KOPT-K1 (cell line): ENCODE measurements around the gene KRTAP4-5.
"Not testable (repeated sequence)": the region's sequence is repeated elsewhere in the genome, so short reads cannot be mapped to it uniquely, and the experiment has no call there.

Experiments
- H3K27ac ChIP-seq: fragments of 200-600 bp; sonication (generic); 2 replicates; pipeline ENCODE4 v1.5.1; 2016; ENCODE audit warnings: antibody characterized with exemption, mild to moderate bottlenecking, low read depth, low read length; ENCODE audit not compliant: poor library complexity, severe bottlenecking
- H3K36me3 ChIP-seq: fragments of 200-600 bp; sonication (generic); 2 replicates; pipeline ENCODE4 v1.5.1; 2017; ENCODE audit warnings: antibody characterized with exemption, mild to moderate bottlenecking, low read length, moderate library complexity; ENCODE audit not compliant: insufficient read depth
- H3K9me3 ChIP-seq: fragments of 200-600 bp; sonication (generic); 2 replicates; pipeline ENCODE4 v1.5.1; 2017; ENCODE audit warnings: antibody characterized with exemption, low read length, mild to moderate bottlenecking; ENCODE audit not compliant: insufficient read depth, poor library complexity, severe bottlenecking

The KRTAP4-5 gene

GRCh38 chr17:41126412-41126811, 23.2 kb downstream of the KRTAP4-5 start:
- H3K36me3 ChIP-seq: no peaks in the 10 kb centered on the region
- H3K9me3 ChIP-seq: no peaks in the 10 kb centered on the region

DNA sequence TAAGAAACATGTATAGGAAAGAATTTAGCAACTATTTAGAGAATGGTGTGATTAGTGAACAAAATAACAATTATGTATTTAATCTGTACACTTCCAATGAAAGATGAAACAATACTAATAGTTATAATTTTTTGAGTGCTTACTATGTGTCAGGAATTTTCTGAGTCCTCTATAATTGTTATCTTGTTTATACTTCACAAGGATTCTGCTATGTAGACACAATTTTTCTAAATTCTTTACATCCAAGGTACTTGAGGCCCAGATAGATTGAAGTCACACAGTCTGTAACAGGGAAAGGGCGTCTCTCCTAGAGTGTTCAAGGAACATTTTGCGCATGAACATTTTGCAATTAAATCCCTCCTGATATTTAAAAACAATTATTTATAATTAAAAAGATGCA, 24.6 kb downstream of the KRTAP4-5 start:
- no peaks in the 10 kb centered on the region for H3K9me3 ChIP-seq
- no peaks in the 10 kb centered on the region for H3K36me3 ChIP-seq
- no peak overlapping the region for H3K27ac ChIP-seq

More at GRCh38 chr17:41126412-41126811, 23.2 kb downstream of the KRTAP4-5 start:
- no peak overlapping the region for H3K27ac ChIP-seq

DNA sequence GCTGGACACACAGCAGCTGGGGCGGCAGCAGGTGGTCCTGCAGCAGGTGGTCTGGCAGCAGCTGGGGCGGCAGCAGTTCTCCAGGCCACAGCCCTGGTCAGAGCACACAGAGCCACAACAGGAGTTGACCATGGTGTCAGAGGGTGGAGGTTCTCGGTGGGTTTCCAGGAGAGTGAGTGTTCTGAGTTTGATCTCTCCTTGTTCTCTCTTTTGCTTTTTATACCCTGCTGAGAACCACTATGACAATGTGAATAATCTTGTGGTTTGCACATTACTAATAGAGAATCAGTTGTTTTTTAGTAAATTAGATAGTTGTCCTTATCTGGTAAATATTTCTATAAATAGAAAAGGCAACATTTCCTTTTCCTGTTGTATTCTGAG, 25.6 kb downstream of the KRTAP4-5 start, which contains the start of gene KRTAP4-12:
KRTAP4-12 (minus strand) TSS at position 192 of the 381 bp plus-strand sequence; CDS start at position 132, 60 bp downstream.
- H3K36me3 ChIP-seq, H3K27ac ChIP-seq, H3K9me3 ChIP-seq: not testable (repeated sequence)

DNA sequence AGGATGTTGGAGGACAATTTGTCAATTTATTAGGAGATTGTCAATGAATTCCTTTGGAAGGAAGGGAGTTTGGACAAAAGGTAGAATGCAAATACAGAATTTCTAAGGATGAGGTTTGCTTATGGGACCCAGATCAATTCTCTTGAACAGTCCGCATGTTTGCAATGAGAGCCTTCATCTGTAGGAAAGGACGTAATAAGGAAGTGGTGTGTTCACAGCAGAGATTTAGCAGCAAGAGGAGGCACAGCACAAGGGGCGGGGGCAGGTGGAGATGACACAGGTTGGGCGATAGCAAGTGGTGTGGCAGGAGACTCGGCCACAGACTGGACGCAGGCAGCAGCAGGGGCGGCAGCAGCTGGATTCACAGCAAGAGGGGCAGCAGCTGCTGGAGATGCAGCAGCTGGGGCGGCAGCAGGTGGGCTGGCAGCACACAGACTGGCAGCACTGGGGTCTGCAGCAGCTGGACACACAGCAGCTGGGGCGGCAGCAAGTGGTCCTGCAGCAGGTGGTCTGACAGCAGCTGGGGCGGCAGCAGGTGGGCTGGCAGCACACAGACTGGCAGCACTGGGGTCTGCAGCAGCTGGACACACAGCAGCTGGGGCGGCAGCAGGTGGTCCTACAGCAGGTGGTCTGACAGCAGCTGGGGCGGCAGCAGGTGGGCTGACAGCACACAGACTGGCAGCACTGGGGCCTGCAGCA, 26.2 kb downstream of the KRTAP4-5 start:
- not testable (repeated sequence) for H3K36me3 ChIP-seq, H3K9me3 ChIP-seq, H3K27ac ChIP-seq

DNA sequence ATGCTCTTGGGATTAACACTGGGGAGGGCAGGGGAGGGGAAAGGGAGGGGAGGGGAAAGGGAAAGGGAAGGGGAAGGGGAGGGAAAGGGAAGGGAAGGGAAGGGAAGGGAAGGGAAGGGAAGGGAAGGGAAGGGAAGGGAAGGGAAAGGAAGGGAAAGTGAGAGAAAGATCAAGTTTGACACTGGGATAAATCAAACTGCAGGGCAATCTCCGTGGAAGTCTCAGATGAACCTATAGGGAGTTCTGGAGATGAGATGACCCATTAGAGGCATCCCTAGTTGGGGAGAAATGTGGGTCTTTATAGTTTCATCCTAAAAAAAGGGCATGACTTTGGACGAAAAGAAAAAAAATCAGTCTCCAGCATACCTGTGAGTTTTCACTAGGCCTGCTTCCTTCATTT, 27.9 kb downstream of the KRTAP4-5 start:
- no peak overlapping the region for H3K27ac ChIP-seq
- no peaks in the 10 kb centered on the region for H3K36me3 ChIP-seq
- H3K9me3 ChIP-seq: no peaks in the 10 kb centered on the region

GRCh38 chr17:41119696-41120690, 29.6 kb downstream of the KRTAP4-5 start:
- not testable (repeated sequence) for H3K27ac ChIP-seq, H3K9me3 ChIP-seq, H3K36me3 ChIP-seq

DNA sequence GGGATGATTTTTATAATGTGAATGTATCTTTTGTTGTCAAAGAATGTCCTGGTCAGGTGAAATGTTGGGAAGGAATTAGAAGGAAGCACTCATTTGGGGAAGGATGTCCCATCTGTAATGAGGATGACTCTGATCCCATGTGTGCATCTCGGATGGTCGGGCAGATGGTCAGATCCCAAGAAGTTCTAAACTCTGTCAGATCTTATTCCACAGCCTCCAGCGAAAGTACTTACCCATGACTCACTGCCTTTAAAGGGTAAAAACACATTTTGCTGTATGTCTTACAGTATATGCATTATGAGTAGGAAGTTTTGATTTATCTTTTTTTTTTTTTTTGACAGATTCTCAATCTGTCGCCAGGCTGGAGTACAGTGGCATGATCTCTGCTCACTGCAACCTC, 30.9 kb downstream of the KRTAP4-5 start:
- peaks cover 4% of the 10 kb centered on the region for H3K9me3 ChIP-seq
- no peaks in the 10 kb centered on the region for H3K36me3 ChIP-seq
- H3K27ac ChIP-seq: no peak overlapping the region

- not testable (repeated sequence) for H3K27ac ChIP-seq, H3K36me3 ChIP-seq
- peaks cover 12% of the 10 kb centered on the region for H3K9me3 ChIP-seq
Measured at GRCh38 chr17:41117846-41118386, 31.7 kb downstream of the KRTAP4-5 start, which contains the start of gene KRTAP4-11. Gene KRTAP4-11 (minus strand): TSS chr17:41118373. CDS start chr17:41118315, 58 bp downstream.

- H3K36me3 ChIP-seq: no peaks in the 10 kb centered on the region
- no peak overlapping the region for H3K27ac ChIP-seq
- peaks cover 20% of the 10 kb centered on the region for H3K9me3 ChIP-seq
Measured at GRCh38 chr17:41116297-41116696, 33.3 kb downstream of the KRTAP4-5 start.

DNA sequence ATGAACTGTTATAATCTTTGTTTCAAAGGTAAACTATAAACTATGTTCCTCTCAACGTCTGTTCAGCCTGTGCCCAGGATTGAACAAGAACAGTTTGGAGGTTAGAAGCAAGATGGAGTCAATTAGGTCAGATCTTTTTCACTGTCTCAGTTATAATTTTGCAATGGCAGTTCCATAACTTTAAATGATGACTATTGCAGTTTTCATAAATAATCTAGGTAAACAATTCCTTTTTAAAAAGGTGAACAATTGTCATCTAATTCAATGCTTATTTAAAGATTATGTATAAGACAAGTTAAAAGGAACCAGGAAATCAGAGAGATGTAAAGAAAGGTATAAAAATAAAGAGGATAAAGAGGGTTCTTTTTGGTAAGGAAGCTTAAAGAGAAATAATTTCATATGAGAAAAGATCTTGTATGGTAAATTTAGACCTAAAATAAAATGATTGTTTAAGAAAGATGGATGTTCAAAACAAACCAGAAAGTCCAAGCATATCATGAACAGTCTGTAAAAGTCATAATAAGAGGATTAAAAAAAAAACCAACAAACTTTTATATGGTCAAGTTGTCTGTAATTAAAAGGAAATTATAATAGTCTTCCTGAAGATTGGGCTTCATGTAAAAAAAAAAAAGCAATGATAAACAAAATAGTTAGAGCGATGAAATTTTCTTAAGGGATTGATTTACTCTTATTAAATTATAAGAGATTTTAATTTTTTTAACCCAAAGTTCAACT, 38.3 kb downstream of the KRTAP4-5 start:
- Histone ChIP-seq H3K36me3 (no peaks in the 10 kb centered on the region), H3K27ac (no peak overlapping the region), H3K9me3 (peaks cover 20% of the 10 kb centered on the region)

- H3K27ac ChIP-seq, H3K36me3 ChIP-seq: not testable (repeated sequence)
- H3K9me3 ChIP-seq: peaks cover 17% of the 10 kb centered on the region
Measured at GRCh38 chr17:41108728-41109386, 40.8 kb downstream of the KRTAP4-5 start.

- peaks cover 8% of the 10 kb centered on the region for H3K9me3 ChIP-seq
- no peak overlapping the region for H3K27ac ChIP-seq
- H3K36me3 ChIP-seq: no peaks in the 10 kb centered on the region
Measured at GRCh38 chr17:41107941-41108450, 41.6 kb downstream of the KRTAP4-5 start.

DNA sequence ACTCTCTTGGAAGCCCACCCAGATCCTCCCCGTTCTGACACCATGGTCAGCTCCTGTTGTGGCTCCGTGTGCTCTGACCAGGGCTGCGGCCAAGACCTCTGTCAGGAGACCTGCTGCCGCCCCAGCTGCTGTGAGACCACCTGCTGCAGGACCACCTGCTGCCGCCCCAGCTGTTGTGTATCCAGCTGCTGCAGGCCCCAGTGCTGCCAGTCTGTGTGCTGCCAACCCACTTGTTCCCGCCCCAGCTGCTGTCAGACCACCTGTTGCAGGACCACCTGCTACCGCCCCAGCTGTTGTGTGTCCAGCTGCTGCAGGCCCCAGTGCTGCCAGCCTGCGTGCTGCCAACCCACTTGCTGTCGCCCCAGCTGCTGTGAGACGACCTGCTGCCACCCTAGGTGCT, 44.3 kb downstream of the KRTAP4-5 start, which contains the start of gene KRTAP4-9:
KRTAP4-9 (plus strand) TSS at position 43 of the 400 bp plus-strand sequence; CDS start at position 43, 0 bp downstream.
- H3K9me3 ChIP-seq, H3K27ac ChIP-seq, H3K36me3 ChIP-seq: not testable (repeated sequence)
